Measurements from ENCODE around the gene PM20D1.
"Not testable (repeated sequence)": the region's sequence is repeated elsewhere in the genome, so short reads cannot be mapped to it uniquely, and the experiment has no call there.

The PM20D1 gene

DNA sequence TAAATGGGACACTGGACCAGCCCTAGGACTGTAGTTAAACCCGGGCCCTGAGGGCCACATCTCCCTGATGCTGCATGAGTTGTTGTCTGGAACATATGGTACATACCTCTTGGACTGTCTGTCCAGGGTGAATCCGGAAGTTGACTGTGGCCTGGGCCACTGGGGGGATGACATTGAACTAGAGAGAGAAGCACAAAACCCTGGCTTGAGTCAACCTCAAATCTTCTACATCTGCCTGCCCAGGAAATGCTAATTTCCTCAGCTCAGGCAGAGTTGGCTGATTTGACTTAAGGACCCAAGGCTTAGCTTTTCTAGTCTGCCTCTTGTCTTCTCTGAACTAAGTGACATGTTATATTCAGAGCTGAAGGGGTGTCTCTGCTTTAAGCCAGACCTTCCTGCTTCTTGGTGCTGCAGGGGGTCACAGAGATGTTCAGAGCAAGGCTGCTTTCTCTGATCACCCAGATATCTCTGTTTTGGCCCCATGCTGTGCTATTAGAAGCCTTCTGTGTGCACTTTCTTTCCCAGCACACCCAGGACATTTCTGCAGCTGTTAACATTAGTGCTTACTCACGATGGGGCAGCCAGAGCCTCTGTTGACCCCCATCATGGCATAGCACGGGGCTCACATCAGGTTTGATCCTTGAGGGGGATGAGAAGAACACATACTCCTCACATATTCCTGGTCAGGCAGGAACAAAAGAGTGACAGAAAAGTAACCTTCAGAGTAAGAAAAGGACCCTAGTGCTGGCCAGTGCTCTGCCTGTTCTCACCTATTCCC, 9.6 kb downstream of the PM20D1 start:
- no peak for DNase-seq (ENCODE audit: low read depth)

DNA sequence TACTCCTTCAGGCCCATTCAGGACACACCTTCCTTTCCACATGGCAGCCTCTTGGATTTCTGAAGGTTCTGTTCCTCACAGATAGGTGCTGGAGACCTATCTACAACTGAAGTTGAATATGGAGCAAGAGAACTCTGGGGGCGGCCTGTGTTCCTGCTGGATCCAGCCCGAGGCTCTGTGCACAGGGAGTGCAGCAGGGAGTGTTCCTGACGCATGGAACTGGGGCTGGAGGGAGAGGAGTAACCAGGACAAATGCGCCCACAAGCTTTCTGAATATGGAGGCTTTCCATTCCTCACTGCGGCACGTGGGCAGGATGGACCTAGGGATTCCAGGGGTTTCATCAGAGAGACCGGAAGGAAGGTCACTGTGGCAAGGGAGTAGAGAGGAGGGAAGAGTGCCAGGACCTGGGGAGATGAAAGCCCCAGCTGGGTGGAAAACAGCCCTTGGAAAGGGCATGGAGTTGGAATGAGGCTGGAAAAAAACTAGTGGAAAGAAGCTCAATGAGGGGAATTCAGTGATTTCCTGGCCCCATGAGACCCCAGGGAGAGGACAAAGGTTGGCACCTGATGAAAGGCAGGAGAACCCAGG, 12.5 kb downstream of the PM20D1 start:
- no peak for DNase-seq (ENCODE audit: low read depth)

DNA sequence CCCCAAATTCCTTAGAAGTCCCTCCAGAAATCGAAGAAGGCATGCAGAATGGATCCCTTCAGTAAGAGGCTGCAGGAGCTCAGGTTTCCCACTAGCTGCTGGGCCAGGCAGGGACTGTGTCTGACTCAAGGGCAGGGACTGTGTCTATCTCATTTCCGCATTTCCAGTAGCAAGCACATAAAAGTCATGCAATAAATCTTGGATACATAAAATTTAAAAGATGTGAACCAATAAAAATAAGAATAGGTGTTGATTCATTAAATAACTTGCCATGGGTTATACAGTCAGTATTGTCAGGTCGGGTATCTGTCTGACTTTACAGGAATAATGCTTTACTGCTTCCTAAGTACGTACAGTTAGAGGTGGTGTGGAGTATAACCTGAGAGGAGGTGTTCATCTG, 15.2 kb downstream of the PM20D1 start:
- DNase-seq (ENCODE audit: low read depth), result no peak

DNA sequence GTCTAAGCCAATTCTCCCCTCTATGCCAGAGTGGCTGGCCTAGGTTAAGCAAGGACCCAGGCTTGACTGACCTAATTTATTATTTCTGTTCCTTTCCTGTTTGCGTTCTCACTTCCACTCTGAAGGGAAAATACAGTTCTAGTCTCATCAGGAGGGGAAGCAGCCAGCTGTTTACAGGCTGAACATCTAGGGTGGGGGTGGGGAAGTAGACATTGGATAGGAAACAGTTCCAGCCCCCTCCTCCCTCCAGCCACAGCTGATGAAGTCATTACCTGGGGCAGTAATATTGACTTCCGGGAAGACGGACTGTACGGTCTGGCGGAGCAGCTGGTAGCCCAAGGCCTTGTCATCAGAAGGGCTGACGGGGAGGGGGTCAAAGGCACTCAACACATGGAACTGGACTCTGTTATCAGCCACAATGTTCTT, 17.6 kb downstream of the PM20D1 start:
- no peak for DNase-seq (ENCODE audit: low read depth)

DNA sequence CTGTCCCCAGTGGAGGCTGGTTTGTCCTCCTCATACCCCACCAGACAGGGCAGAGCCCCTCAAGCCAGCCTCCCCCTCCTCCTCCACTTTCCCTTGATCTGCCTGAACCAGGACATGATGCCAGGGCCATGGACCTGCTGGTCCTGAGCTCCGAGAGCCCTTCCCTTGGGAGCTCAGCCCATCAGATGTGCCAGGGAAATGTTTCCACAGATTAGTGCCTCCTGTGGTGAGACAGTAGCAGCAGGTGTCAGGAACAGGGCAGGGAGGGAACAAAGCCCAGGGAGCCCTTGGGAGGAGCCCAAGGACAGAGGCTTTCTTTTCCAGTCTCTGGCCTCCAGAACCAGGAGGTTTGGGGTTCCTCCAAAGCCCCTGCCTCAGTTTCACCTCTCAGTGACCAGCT, 22.3 kb downstream of the PM20D1 start:
- no peak for DNase-seq (ENCODE audit: low read depth)

DNA sequence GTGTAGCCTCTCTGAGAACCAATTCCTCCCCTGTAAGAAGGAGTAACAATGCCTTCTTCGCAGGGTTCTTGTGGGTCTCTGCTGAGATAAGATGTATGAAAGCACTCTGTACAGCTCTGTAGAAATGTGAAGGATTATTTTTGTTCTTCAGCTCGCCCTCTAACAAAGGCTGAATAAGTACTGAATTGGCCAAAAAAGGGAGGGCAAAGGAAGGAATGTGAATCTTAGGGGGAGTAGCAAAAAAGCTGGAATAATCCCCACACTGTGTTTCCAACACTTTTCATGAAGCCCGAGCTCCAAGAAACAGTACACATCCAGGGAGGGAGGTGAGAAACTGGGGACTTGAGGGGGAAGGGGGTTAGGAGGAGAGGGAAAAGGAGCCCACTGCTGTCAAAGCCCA, 22.9 kb downstream of the PM20D1 start:
- DNase-seq (ENCODE audit: low read depth), result no peak

DNA sequence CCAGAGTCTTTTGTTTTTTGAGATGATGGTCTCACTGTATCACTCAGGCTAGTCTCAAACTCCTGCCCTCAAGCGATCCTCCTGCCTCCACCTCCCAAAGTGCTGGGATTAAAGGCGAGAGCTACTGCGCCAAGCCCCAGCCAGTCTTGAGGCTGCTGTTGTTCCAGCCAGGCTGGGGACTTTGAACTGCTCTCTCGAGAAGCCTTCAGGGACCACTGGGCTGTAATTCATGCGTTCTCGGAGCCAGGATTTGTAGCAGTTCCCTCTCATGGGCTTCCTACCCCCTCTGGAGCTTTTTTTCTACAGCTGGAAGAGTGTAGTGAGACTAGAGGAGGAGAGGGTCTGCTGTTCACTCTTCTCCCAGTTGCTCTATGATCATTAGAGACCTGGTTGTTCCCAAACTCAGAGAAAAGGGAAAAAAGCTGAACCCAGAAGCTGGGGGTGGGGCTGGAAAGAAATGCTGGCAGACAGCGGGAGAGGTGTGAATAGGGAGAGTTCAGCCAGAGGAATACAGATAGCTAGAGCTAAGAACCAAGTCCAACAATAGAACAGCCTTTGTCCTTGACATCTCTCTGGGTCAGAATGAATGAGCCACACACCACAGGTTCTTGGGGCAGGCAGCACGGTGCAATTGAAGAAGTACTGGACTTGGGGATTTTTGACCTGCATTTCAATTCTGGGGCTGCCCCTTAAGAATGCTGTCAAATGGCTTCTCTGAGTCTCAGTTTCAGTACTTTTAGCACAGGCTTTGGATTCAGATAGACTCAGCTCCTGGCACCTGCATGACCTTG, 23.7 kb downstream of the PM20D1 start:
- DNase-seq (ENCODE audit: low read depth), result no peak

DNA sequence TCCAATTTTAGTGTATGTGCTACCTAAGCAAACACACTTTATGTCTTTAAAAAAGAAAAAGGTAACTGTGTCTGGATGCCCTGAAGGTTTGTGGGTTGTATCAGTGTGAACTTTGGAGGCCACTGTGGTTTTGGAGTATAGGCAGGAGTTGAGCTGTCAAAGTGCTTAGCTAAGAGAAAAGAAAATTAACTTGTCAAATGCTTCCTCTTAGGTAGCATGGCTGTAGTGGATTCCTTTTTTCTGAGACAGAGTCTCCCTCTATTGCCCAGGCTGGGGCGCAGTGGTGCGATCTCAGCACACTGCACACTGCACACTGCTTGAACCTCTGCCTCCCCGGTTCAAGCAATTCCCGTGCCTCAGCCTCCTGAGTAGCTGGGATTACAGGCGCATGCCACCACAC, 25.8 kb downstream of the PM20D1 start:
- no peak for DNase-seq (ENCODE audit: low read depth)

DNA sequence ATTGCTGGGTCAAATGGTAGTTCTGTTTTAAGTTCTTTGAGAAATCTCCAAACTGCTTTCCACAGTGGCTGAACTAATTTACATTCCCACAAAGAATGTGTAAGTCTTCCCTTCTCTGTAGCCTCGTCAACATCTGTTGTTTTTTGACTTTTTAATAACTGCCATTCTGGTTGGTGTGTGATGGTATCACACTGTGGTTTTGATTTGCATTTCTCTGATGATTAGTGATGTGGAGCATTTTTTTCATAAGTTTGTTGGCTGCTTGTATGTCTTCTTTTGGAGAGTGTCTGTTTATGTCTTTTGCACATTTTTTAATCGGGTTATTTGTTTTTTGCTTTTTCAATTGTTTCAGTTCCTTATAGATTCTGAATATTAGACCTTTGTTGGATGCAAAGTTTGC, 26.7 kb downstream of the PM20D1 start:
- DNase-seq (ENCODE audit: low read depth), result not testable (repeated sequence)

DNA sequence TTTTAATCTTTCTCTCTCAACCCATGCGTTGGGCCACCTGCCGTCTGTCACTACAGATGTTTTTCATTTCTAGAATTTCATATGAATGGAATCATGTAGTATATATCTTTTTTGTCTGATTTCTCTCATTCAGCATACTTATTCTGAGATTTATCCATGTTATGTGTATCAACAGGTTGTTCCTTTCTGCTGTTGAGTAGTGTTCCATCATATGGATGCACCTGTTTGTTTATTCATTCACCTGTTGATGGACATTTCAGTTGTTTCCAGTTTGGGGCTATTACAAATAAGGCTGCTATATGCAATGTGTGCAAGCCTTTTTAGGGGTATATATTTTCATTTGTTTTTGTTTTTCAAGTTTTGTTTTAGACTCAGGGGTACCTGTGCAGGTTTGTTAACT, 27.5 kb downstream of the PM20D1 start:
- DNase-seq (ENCODE audit: low read depth), result no peak

DNA sequence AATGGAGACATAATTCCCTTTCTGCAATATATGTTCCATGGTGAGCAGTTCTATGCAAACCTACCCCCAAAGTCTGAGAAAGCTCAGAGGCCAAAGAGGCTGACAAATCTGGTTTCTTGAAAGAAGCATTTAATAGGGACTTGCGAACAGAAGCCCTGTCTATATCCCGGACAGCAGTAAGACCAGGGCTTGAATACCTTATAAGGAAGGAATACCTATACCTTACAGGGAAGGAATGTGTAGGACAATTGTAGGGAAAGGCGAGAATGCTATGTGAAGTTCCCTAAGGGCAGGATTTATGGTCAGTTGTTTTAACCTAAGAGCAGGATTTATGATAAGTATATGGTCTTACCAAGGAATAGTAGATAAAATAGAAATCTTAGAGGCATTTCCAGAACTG, 31.9 kb downstream of the PM20D1 start:
- no peak for DNase-seq (ENCODE audit: low read depth)

DNA sequence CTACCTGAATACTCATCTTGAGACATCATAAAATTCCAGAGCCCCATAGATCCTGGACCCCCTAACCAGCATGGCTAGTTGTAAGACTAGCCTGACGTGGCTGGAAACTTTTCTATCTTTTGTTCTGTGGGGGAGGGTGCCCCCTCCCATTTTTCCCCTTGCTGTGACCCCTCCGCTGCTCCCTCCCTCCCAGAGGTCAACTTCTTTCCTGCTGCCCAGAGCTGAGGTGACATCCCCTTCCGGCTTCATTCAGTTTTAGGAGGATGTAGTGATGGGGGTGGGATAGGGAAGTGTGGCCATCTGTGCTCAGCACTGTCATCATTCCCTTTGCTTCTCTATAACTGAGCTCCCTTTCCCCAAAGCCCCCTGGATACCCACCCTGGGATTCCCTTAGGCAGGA, 32.6 kb downstream of the PM20D1 start:
- DNase-seq (ENCODE audit: low read depth), result no peak

DNA sequence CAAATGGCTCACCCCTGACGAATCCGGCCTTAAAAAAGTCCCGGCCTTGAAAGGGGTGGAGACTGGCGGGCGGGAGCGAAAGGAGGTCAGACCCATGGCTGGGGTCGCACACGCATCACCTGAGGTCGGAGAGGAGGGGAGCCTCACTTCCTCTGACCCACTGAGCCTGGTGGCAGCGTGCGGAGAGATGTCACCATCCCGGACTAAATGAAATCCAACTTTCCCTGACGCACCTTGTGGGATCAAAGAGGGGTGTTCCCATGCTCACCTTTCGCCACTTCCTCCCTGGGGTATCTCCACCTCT, 36.2 kb downstream of the PM20D1 start:
- DNase-seq (ENCODE audit: low read depth), result no peak

DNA sequence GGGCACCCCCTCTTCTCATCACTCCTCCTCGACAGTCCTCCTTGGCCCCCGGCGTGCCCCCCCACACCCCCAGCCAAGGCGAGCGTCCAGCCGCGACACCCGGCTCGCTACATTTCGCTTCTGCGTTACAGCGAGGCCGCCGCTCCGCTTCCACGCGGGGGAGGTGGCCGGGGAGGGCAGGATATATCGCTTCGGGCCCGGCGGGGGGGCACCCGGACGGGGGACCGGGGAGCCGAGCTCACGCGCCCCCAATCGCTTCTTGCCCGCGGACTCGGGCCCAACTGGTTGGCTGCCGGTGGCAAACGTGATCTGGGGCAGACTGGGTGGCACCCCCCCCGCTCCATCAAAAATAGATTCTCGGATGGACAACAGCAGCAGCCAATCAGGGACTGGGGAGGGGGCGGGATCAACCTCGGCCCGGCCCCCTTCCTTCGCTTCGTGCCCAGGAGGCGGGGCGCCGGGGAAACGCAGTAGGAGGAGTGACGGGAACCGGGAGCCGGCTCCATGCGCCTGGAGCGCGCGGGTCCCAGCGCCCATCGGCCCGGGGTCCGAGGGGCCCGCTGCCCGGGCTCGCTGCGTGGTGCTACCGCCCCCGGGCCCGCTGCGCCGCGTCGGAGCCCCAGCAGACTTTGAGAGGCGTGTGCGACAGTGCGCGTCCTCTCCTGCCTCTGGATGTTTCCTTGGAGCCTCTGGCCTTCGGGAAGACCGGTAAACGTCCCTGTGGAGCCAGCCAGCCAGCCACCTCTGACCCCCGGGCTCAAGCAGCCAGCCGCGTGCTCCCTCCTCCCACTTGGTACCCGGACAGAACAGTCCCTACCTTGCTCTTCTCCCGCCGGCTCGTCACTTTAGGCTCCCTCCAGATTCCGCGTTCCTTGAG, 36.8 kb downstream of the PM20D1 start, which contains the start of gene SLC41A1:
Gene SLC41A1, minus strand, starts transcription at position 321 of the 877 bp plus-strand sequence. CDS start 2,757 bp downstream, outside the sequence.
- DNase-seq (ENCODE audit: low read depth), result peak; percentile 93

DNA sequence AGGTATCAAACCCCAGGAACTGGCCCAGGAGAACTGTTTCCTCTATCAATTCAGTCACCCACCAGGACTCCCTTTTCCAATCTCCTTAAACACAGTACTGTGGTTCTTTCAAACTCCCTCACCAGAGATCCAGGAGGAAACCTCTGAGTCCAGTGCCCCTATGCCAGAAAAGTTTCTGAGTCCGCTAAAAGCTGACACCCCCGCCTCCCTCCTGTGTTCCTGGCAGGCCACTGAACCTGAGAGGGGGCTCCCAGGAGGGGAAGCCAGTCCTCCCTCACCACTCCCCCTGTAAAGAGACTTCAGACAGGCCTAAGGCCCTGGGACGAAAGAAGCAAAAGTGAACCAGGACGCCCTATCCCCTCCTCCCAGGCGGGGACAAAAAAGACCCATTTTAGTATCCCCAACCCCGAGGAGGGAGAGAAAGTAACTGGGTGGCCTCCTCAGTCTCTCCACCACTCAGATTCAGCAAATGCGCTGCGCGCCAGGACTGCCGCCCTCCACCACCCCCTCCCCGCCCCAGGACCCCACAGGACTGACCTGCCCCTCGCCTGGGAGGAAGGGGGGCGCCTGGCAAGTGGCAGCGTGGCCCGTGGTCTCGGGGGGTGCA, 37.6 kb downstream of the PM20D1 start:
- DNase-seq (ENCODE audit: low read depth), result peak; percentile 39

DNA sequence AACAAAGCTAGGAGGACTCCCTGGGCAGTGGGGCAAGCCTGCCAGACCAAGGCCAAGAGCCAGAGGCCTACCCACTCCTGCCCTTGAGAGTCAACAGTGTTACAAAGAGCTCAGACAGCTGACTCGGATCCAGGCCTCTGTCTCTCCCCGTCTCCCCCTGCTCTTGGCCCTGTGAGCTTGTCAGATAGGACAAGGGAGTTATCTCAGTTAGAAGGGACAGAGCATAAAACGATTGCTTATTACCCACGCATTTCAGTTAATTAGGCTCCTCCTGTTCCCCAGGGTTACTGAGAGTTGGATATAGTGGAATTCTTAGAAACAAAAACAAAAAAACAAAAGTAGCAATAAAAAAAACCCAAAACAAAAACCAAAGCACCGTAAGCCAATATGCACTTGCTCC, 38.3 kb downstream of the PM20D1 start:
- peak; percentile 14 for DNase-seq (ENCODE audit: low read depth)

DNA sequence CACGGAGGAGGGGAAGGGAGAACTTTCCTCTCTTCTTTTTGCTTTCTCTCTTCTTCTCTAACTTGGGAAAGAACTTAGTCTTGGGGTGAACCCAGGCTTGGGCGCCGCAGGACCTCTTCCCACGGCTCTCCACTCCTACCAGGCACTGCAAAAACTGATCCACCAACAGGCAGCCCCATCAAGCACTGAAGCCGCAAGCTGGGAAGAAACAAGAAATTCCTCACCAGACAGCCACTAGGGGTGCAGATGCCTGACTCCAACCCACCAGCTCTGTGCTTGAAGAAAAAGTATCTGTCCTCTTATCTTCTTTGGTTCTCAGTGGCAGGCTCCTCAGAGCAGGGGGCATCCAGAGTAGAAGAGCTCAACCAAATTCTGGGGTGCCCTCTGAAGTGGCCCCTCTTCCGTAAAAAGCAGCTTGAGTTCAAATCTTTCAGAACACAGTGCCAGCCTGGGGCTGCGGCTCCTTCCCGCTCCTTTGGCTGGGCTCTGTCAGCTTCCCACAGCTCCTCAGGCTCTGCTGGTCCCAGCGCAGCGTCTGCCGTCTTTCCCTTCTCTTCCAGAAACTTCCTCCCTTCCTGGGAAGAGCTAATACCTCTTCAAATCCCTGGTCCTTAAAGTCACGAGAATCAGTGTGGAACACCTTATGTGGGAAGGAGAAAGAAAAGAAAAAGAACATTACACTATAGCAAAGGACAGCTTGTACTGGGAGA, 39.3 kb downstream of the PM20D1 start:
- peak; percentile 32 for DNase-seq (ENCODE audit: low read depth)

DNA sequence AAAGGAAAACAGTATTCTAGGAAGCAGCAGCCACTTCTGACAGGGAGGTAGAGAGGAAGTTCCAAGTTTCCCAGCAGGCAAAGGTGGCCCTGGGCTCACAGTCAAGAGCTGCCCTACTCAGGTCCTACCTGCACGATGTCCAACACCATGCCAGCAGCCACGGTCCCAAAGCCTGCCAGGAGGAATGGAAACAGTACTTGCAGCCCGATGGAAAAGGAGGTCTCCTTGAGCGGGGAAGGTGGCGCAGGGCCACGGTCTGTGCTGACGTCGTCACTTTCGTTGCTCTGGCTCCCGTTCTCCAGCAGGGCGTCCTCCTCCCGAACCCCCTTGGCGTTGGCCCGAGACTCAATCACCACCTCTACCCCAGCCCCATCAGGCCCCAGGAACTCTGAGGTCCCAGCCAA, 40.0 kb downstream of the PM20D1 start:
- no peak for DNase-seq (ENCODE audit: low read depth)

DNA sequence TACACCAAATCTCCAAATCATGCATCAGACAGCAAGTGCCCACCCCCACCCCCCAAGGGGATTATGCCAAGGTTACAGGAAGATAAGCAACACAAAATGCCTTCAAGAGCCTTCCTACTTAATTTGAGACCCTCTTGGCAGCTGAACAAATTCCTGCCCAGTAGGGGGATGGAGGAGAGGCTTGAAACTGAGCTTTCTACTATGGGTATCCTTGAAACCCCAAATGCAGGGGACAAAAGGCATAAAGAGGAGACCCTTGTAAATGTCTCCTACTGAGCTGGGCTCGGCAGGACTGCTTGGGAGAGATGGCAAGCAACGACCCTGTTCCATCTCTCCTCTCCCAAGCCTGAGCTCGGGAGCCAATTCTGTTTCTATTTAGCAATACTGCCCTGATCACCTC, 40.5 kb downstream of the PM20D1 start:
- DNase-seq (ENCODE audit: low read depth), result no peak

DNA sequence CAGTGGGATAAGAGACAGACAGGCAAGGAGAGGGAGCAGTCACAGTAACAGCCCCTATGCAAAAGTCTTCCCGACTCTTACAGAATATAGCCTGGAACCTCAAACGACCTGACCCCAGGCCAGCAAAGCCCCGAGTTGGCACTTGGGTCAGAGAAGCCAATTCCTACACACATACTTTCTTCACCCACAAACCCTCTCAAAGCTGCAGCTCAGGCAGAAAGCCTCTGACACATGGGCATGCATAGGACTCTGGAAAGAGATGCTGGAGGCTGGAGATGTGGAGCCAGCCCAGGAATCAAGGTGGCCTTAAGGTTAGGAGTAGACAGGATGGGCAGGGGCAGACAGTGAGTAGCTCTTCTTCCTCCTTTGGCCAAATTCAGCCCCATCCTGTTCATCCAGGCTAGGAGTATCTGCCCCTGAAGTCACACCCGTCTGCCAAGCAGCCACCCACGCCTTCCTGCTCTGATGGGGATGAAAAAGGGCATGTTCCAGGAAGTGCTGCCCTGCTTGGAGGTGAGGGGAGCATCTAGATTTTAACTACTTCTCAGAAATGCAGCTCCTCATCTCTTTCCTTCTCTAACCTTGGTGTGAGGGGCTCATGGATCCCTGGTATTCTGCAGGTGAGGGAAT, 44.7 kb downstream of the PM20D1 start:
- no peak for DNase-seq (ENCODE audit: low read depth)

DNA sequence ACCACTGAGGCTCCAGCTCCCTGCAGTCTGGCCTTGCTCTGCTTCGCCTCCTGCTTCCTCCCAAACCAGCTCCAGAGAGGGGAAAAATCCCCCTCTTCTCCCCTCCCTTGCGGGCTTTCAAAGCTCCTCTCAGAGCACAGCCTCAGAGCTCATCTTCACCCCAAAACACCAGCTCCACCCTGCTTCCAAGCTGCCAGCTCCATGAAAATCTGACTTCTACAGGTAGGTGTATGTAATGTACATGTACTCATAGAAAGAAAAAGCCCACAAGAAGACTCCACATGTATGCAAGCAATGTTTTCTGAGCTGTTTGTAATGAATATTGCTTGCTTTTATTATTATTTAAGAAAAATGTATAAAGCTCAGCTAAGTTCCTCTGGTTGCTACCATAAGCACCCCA, 45.3 kb downstream of the PM20D1 start:
- no peak for DNase-seq (ENCODE audit: low read depth)

All from ELR (cell line).